ENCODE results near the gene TEX30. TPM values are rescaled to one million over a fixed set of nuclear protein-coding genes. Genes with fewer than 3 reads are reported as not detected.

Gene TEX30
- 1 to 10 TPM; 4.6 to 6.3 TPM for total RNA-seq
- 7.6 TPM for polyA plus RNA-seq (2013, experiment 1 of 2)
- polyA plus RNA-seq (2013, experiment 2 of 2), result 7.6 TPM
- 3.7 to 51.6 (median 11.0) reads per million in 172 experiments for total RNA-seq

GRCh38 chr13:102773441-102774213, at the start of gene TEX30:
Gene TEX30, minus strand, starts transcription at chr13:102773786. Its CDS starts 3,760 bp downstream, at chr13:102770026.
- Mint-ChIP-seq H3K36me3 (ENCODE audit: low read depth) (peaks cover 4% of the 10 kb centered on the region), H3K4me1 (ENCODE audit: low read depth) (peaks cover 47% of the 10 kb centered on the region), H3K4me3 (peak within 1 kb of the TSS; percentile 97), H3K9me3 (no peaks in the 10 kb centered on the region), H3K27me3 (no peaks in the 10 kb centered on the region), H3K27ac (peak within 1 kb of the TSS; percentile 94)
- DNase-seq (peak; percentile 73 to 94 (median 84)), ATAC-seq (ENCODE audit: poor library complexity) (peak; percentile 96)
- ChIA-PET POLR2A (interaction anchor here (0.8 to 5.6 kb wide), 11 partner anchors 9 to 379 kb away, joined by 3 to 95 read pairs (median 3); partner anchors contain the start of genes BIVM, ERCC5, POGLUT2 and TPP2), CTCF (interaction anchor here (0.7 to 1.6 kb wide), 5 partner anchors 9 to 181 kb away, joined by 3 to 7 read pairs (median 4); partner anchors contain the start of gene ERCC5)
- peak within 1 kb of the TSS; percentile 81 for H3K4me3 ChIP-seq (ENCODE audit: low read length)
- H3K4me1 ChIP-seq (ENCODE audit: insufficient read depth, low read length), result peaks cover 20% of the 10 kb centered on the region
- no peaks in the 10 kb centered on the region for H3K36me3 ChIP-seq (ENCODE audit: insufficient read depth, low read length)
- no peaks in the 10 kb centered on the region for H3K9me3 ChIP-seq (ENCODE audit: control insufficient read depth in 1 of 2, insufficient read depth in 1 of 2, low read length in 2 of 2)
- intact Hi-C loops (cut with DNase I, micrococcal nuclease), result loop anchor here (1.0 to 10.0 kb wide), 8 partner anchors 27 to 381 kb away; partner anchors contain the start of gene TPP2 (in 2 of the 2)
- TF ChIP-seq, protein P1, sequence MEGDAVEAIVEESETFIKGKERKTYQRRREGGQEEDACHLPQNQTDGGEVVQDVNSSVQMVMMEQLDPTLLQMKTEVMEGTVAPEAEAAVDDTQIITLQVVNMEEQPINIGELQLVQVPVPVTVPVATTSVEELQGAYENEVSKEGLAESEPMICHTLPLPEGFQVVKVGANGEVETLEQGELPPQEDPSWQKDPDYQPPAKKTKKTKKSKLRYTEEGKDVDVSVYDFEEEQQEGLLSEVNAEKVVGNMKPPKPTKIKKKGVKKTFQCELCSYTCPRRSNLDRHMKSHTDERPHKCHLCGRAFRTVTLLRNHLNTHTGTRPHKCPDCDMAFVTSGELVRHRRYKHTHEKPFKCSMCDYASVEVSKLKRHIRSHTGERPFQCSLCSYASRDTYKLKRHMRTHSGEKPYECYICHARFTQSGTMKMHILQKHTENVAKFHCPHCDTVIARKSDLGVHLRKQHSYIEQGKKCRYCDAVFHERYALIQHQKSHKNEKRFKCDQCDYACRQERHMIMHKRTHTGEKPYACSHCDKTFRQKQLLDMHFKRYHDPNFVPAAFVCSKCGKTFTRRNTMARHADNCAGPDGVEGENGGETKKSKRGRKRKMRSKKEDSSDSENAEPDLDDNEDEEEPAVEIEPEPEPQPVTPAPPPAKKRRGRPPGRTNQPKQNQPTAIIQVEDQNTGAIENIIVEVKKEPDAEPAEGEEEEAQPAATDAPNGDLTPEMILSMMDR (IDR thresholded peaks at IDR 0.05), result no peak
- H3K27ac ChIP-seq (ENCODE audit: low read depth in 1 of 2, low read length in 2 of 2), result peak within 1 kb of the TSS; percentile 37 to 69
- H3K27me3 ChIP-seq (ENCODE audit: control insufficient read depth in 1 of 2, insufficient read depth in 2 of 2, low read length in 2 of 2), result no peaks in the 10 kb centered on the region

DNA sequence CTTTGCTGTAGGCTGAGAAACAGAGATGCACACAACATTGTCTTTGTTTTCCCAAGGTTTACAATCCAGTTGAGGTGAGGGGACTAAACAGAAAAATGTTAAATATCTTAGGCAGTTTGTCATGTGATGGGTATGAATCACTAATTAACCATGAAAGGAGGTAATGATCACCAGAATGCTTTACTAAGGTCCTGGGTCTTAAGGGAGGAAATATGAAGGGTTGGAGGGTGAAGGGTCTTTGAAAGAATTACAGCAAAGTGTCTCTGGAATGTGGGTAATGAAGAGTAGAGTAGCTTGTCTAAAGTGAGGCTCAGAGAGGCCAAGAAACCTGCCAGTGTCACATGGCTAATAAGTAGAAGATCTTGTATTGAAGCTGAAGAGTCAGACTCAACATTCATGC, 44.3 kb upstream of the TEX30 start:
- Histone ChIP-seq H3K36me3 (ENCODE audit: insufficient read depth, low read length) (peaks cover 16% of the 10 kb centered on the region), H3K27ac (ENCODE audit: low read depth in 1 of 2, low read length in 2 of 2) (no peak overlapping the region), H3K27me3 (ENCODE audit: control insufficient read depth in 1 of 2, insufficient read depth in 2 of 2, low read length in 2 of 2) (no peaks in the 10 kb centered on the region), H3K4me3 (ENCODE audit: low read length) (no peak overlapping the region), H3K4me1 (ENCODE audit: insufficient read depth, low read length) (no peaks in the 10 kb centered on the region), H3K9me3 (ENCODE audit: control insufficient read depth in 1 of 2, insufficient read depth in 1 of 2, low read length in 2 of 2) (no peaks in the 10 kb centered on the region)
- intact Hi-C loops (cut with DNase I, micrococcal nuclease), result no loop called here
- Mint-ChIP-seq H3K27me3 (no peaks in the 10 kb centered on the region), H3K36me3 (ENCODE audit: low read depth) (peaks cover 45% of the 10 kb centered on the region), H3K4me1 (ENCODE audit: low read depth) (peaks cover 8% of the 10 kb centered on the region), H3K9me3 (no peaks in the 10 kb centered on the region), H3K27ac (no peak overlapping the region), H3K4me3 (no peak overlapping the region)
- ATAC-seq (ENCODE audit: poor library complexity) (no peak), DNase-seq (no peak)
- TF ChIP-seq, protein P1 (IDR thresholded peaks at IDR 0.05), result no peak
- ChIA-PET CTCF (no interaction called here), POLR2A (no interaction called here)

GRCh38 chr13:102817241-102817640, 43.7 kb upstream of the TEX30 start:
- ATAC-seq (ENCODE audit: poor library complexity), result no peak
- Histone ChIP-seq H3K4me3 (ENCODE audit: low read length) (no peak overlapping the region), H3K27ac (ENCODE audit: low read depth in 1 of 2, low read length in 2 of 2) (no peak overlapping the region), H3K9me3 (ENCODE audit: control insufficient read depth in 1 of 2, insufficient read depth in 1 of 2, low read length in 2 of 2) (no peaks in the 10 kb centered on the region), H3K4me1 (ENCODE audit: insufficient read depth, low read length) (no peaks in the 10 kb centered on the region), H3K36me3 (ENCODE audit: insufficient read depth, low read length) (peaks cover 14% of the 10 kb centered on the region), H3K27me3 (ENCODE audit: control insufficient read depth in 1 of 2, insufficient read depth in 2 of 2, low read length in 2 of 2) (no peaks in the 10 kb centered on the region)
- ChIA-PET POLR2A (no interaction called here), CTCF (no interaction called here)
- Mint-ChIP-seq H3K9me3 (no peaks in the 10 kb centered on the region), H3K36me3 (ENCODE audit: low read depth) (peaks cover 45% of the 10 kb centered on the region), H3K27me3 (no peaks in the 10 kb centered on the region), H3K4me1 (ENCODE audit: low read depth) (peaks cover 14% of the 10 kb centered on the region), H3K27ac (no peak overlapping the region), H3K4me3 (no peak overlapping the region)
- intact Hi-C loops (cut with DNase I, micrococcal nuclease), result no loop called here
- DNase-seq, result no peak
- TF ChIP-seq, protein P1 (IDR thresholded peaks at IDR 0.05), result no peak

Data from CD4-positive, alpha-beta T cell (primary cell).